ENCODE measurements around the gene PRKACA. TPM values are rescaled to one million over a fixed set of nuclear protein-coding genes. Genes with fewer than 3 reads are reported as not detected.

PRKACA gene
- total RNA-seq, 1 experiment from 2014 or later: 48.9 TPM

GRCh38 chr19:14103310-14103709 is 14.3 kb downstream of the PRKACA start:
- Histone ChIP-seq H3K9me3 (replicated peaks) (no peaks in the 10 kb centered on the region), H3K36me3 (peaks cover 48% of the 10 kb centered on the region), H3K4me1 (replicated peaks) (no peaks in the 10 kb centered on the region), H3K27ac (no peak overlapping the region), H3K27me3 (replicated peaks) (no peaks in the 10 kb centered on the region), H3K4me3 (no peak overlapping the region)
- DNase-seq (ENCODE audit: low read depth in 1 of 2, low spot score in 2 of 2): no peak

GRCh38 chr19:14102756-14103155 is 14.8 kb downstream of the PRKACA start:
- Histone ChIP-seq H3K36me3 (peaks cover 45% of the 10 kb centered on the region), H3K4me1 (replicated peaks) (no peaks in the 10 kb centered on the region), H3K27ac (no peak overlapping the region), H3K4me3 (no peak overlapping the region), H3K9me3 (replicated peaks) (no peaks in the 10 kb centered on the region), H3K27me3 (replicated peaks) (no peaks in the 10 kb centered on the region)
- no peak for DNase-seq (ENCODE audit: low read depth in 1 of 2, low spot score in 2 of 2)

- H3K27me3 ChIP-seq (replicated peaks): no peaks in the 10 kb centered on the region
- H3K4me1 ChIP-seq (replicated peaks): no peaks in the 10 kb centered on the region
- H3K4me3 ChIP-seq: no peak overlapping the region
- peaks cover 48% of the 10 kb centered on the region for H3K36me3 ChIP-seq
- no peak overlapping the region for H3K27ac ChIP-seq
- H3K9me3 ChIP-seq (replicated peaks): no peaks in the 10 kb centered on the region
- no peak for DNase-seq (ENCODE audit: low read depth in 1 of 2, low spot score in 2 of 2)
Observed at GRCh38 chr19:14102102-14102696, 15.4 kb downstream of the PRKACA start.

- no peak overlapping the region for H3K27ac ChIP-seq
Observed at GRCh38 chr19:14101003-14101545, 16.5 kb downstream of the PRKACA start.

GRCh38 chr19:14097532-14098151 is 19.9 kb downstream of the PRKACA start:
- Histone ChIP-seq H3K27ac (no peak overlapping the region), H3K4me1 (replicated peaks) (no peaks in the 10 kb centered on the region), H3K36me3 (peaks cover 45% of the 10 kb centered on the region), H3K9me3 (replicated peaks) (peaks cover 8% of the 10 kb centered on the region; the same call in 1 of the 2 replicates), H3K4me3 (no peak overlapping the region), H3K27me3 (replicated peaks) (no peaks in the 10 kb centered on the region)
- DNase-seq (ENCODE audit: low read depth in 1 of 2, low spot score in 2 of 2): no peak

More at GRCh38 chr19:14101003-14101545, 16.5 kb downstream of the PRKACA start:
- Histone ChIP-seq H3K4me1 (replicated peaks) (no peaks in the 10 kb centered on the region), H3K36me3 (peaks cover 53% of the 10 kb centered on the region), H3K9me3 (replicated peaks) (no peaks in the 10 kb centered on the region), H3K27me3 (replicated peaks) (no peaks in the 10 kb centered on the region), H3K4me3 (no peak overlapping the region)
- no peak for DNase-seq (ENCODE audit: low read depth in 1 of 2, low spot score in 2 of 2)

- H3K27me3 ChIP-seq (replicated peaks): no peaks in the 10 kb centered on the region
- DNase-seq (ENCODE audit: low read depth in 1 of 2, low spot score in 2 of 2): no peak
- H3K4me3 ChIP-seq: no peak overlapping the region
- H3K9me3 ChIP-seq (replicated peaks): peaks cover 8% of the 10 kb centered on the region; the same call in 1 of the 2 replicates
- H3K27ac ChIP-seq: no peak overlapping the region
- H3K36me3 ChIP-seq: peaks cover 32% of the 10 kb centered on the region
- H3K4me1 ChIP-seq (replicated peaks): peaks cover under 1% of the 10 kb centered on the region; the same call in 1 of the 2 replicates
Observed at GRCh38 chr19:14096272-14096992, 21.1 kb downstream of the PRKACA start.

- Histone ChIP-seq H3K4me3 (no peak overlapping the region), H3K27me3 (replicated peaks) (no peaks in the 10 kb centered on the region), H3K4me1 (replicated peaks) (peaks cover 5% of the 10 kb centered on the region; the same call in 1 of the 2 replicates), H3K27ac (no peak overlapping the region), H3K36me3 (peaks cover 22% of the 10 kb centered on the region), H3K9me3 (replicated peaks) (peaks cover 8% of the 10 kb centered on the region; the same call in 1 of the 2 replicates)
- no peak for DNase-seq (ENCODE audit: low read depth in 1 of 2, low spot score in 2 of 2)
Observed at GRCh38 chr19:14094854-14095253, 22.7 kb downstream of the PRKACA start.

- H3K27me3 ChIP-seq (replicated peaks): no peaks in the 10 kb centered on the region
- peaks cover 8% of the 10 kb centered on the region; the same call in 1 of the 2 replicates for H3K9me3 ChIP-seq (replicated peaks)
- DNase-seq (ENCODE audit: low read depth in 1 of 2, low spot score in 2 of 2): no peak
- no peak overlapping the region for H3K27ac ChIP-seq
- H3K36me3 ChIP-seq: peaks cover 35% of the 10 kb centered on the region
- H3K4me1 ChIP-seq (replicated peaks): peaks cover 13% of the 10 kb centered on the region
- H3K4me3 ChIP-seq: no peak overlapping the region
Observed at GRCh38 chr19:14093117-14093823, 24.3 kb downstream of the PRKACA start.

- peaks cover 8% of the 10 kb centered on the region; the same call in 1 of the 2 replicates for H3K9me3 ChIP-seq (replicated peaks)
- H3K27me3 ChIP-seq (replicated peaks): no peaks in the 10 kb centered on the region
- DNase-seq (ENCODE audit: low read depth in 1 of 2, low spot score in 2 of 2): no peak
- no peak overlapping the region for H3K27ac ChIP-seq
- peak overlapping the region; percentile 83 for H3K4me3 ChIP-seq
- H3K36me3 ChIP-seq: peaks cover 30% of the 10 kb centered on the region
- H3K4me1 ChIP-seq (replicated peaks): peaks cover 13% of the 10 kb centered on the region
Observed at GRCh38 chr19:14091813-14092462, 25.6 kb downstream of the PRKACA start.

GRCh38 chr19:14091081-14091812 is 26.3 kb downstream of the PRKACA start:
- H3K36me3 ChIP-seq: peaks cover 26% of the 10 kb centered on the region
- no peaks in the 10 kb centered on the region for H3K27me3 ChIP-seq (replicated peaks)
- peaks cover 13% of the 10 kb centered on the region for H3K4me1 ChIP-seq (replicated peaks)
- peaks cover 8% of the 10 kb centered on the region; the same call in 1 of the 2 replicates for H3K9me3 ChIP-seq (replicated peaks)
- peak; percentile 57 to 83 for DNase-seq (ENCODE audit: low read depth in 1 of 2, low spot score in 2 of 2)
- peak overlapping the region; percentile 37; the same call in 1 of the 2 replicates for H3K27ac ChIP-seq
- H3K4me3 ChIP-seq: peak overlapping the region; percentile 83

- H3K4me3 ChIP-seq: peak within 1 kb of the TSS; percentile 83
- DNase-seq (ENCODE audit: low read depth in 1 of 2, low spot score in 2 of 2): peak; percentile 63 to 91
- peaks cover 8% of the 10 kb centered on the region; the same call in 1 of the 2 replicates for H3K9me3 ChIP-seq (replicated peaks)
- peak within 1 kb of the TSS; percentile 37; the same call in 1 of the 2 replicates for H3K27ac ChIP-seq
- peaks cover 26% of the 10 kb centered on the region for H3K36me3 ChIP-seq
- peaks cover 13% of the 10 kb centered on the region for H3K4me1 ChIP-seq (replicated peaks)
- H3K27me3 ChIP-seq (replicated peaks): no peaks in the 10 kb centered on the region
Observed at GRCh38 chr19:14090509-14091080, 27.0 kb downstream of the PRKACA start, which contains the start of gene SAMD1. Gene SAMD1, minus strand, starts transcription at chr19:14090751.

Data from SJSA1 (cell line).